ENCODE measurements around the gene PLA2G6.

PLA2G6 gene

DNA sequence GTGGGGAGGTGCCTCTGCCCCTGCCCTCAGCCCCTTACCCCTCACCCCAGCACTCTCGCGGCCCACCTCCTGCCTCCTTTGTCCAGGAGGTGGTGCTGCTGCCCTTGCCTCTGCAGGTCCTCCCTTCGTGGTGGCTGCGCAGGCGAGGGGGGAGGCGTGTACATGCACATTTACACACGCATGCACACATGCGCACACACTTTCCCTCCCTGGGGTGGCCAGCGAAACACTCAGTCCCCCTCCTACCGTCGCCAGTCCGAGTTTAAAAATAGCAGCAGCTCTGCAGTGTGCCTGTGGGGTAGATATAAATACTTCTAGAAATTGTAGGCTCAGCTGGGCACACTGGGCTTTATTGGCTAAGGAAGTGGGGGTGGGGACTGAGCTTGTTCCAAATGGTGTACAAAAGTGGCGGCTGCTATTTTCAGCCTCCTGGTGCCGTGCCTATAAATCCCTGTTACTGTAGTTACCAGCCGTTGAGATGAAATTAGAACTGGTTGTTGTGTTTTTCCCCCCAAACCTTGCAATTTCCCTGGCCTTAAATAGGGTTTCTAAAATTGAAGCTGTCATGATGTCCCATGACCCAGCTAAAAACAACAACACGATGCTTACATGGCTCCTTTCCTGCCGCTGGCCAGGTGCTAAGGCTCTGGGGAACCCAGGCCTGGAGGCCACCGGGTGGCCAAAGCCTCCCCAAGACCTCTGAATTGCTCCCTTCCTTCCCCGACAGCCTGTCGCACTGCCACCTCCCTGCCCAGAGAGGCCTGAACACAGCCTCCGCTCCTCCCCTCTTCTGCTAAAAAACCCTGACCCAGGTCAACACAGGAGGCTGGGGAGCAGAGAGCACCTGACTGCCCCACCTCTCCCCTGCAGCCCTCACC, 112.0 kb downstream of the PLA2G6 start:
- no peak for DNase-seq (ENCODE audit: low spot score)

DNA sequence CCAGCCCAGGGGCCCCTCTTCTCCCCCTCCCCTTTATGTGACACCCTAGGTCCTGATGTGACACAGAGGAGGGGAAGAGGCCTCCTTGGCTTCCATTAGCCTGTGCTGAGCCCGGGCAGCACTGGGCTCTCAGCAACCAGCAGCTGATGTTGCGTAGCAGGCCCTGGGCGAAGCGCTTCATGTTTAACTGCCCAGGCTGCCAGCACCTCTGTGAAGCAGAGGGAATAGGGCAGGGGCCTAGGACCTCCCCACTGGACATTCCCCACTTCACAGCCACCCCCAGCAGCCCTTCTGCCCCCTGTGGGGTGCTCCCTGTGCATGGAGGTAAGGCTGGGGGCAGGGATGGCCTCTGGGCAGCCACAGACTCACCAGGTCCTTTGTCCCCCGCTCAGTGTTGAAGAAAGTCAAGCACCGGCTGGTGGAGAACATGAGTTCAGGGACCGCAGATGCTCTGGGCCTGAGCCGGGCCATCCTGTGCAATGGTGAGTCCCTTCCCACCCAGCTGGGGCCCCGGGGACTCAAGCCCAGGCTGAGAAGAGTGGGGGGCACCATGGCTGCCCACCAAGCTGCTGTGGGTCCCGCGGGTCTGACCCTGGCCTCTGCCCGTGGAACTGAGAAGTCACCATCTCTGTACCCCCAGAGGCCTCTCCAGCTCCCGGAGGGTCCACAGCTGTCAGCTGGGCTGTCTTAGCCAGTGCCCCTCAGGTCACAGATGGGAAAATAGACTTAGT, 112.8 kb downstream of the PLA2G6 start:
- no peak for DNase-seq (ENCODE audit: low spot score)

GRCh38 chr22:38067761-38068360, 113.8 kb downstream of the PLA2G6 start:
- DNase-seq (ENCODE audit: low spot score): no peak

- no peak for DNase-seq (ENCODE audit: low spot score)
These were observed 114.6 kb downstream of the PLA2G6 start for GRCh38 chr22:38067028-38067415.

DNA sequence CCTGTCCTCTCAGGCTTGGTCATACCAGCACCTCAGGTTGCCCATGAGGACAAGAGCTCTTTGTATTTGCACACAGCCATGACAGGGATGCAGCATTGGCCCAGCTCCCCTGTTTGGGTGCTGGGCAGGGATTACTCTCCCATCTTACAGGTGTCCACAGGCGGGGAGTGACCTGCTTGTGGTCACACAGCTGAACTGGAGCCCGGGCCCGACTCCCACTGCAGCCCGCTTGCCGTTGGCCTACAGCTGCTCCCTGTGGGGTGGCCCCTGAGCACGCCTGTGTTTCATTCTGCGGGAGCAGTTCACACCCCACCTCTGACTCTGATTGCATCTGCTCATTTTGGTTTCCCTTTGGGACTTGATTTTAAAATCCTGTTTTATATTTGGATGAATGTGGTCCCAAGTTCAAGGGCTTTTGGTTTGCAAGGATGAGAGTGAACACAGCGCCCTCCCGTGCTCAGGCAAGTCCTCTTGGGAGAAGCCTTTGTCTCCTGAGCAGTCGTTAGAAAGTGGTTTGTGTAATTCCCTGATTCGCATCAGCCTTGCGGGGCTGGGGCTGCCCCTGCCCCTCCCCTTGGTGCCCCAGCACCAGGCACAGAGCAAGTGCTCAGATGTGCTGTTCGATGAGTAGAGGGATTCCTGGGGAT, 115.1 kb downstream of the PLA2G6 start:
- no peak for DNase-seq (ENCODE audit: low spot score)

- DNase-seq (ENCODE audit: low spot score): no peak
These were observed 116.1 kb downstream of the PLA2G6 start for GRCh38 chr22:38065539-38065938.

- no peak for DNase-seq (ENCODE audit: low spot score)
These were observed 118.8 kb downstream of the PLA2G6 start for GRCh38 chr22:38062791-38063190.
